ENCODE measurements around the gene ANKMY1.

Gene ANKMY1

GRCh38 chr2:240462707-240463273, 95.0 kb downstream of the ANKMY1 start:
- no peaks in the 10 kb centered on the region for H3K27me3 ChIP-seq (ENCODE audit: low read depth, low read length)
- no peaks in the 10 kb centered on the region for H3K79me2 ChIP-seq (ENCODE audit: low read length)
- no peak overlapping the region for H3K27ac ChIP-seq (ENCODE audit: low read length)
- no peak overlapping the region for H3K9ac ChIP-seq (ENCODE audit: low read length)
- no peaks in the 10 kb centered on the region for H3K9me3 ChIP-seq (ENCODE audit: insufficient read depth, low read length)
- H4K20me1 ChIP-seq (ENCODE audit: insufficient read depth, low read length) = no peaks in the 10 kb centered on the region
- no peaks in the 10 kb centered on the region for H3K4me1 ChIP-seq (ENCODE audit: low read length)
- H3K4me3 ChIP-seq (ENCODE audit: low read length) = no peak overlapping the region
- TF ChIP-seq CTCF (IDR thresholded peaks at IDR 0.05; ENCODE audit: low read depth, low read length) = no peak
- no peak for TF ChIP-seq EZH2phosphoT487 (IDR thresholded peaks at IDR 0.05; ENCODE audit: low read depth)
- H3K36me3 ChIP-seq (replicated peaks; ENCODE audit: low read depth, low read length) = no peaks in the 10 kb centered on the region
- H3K4me2 ChIP-seq (ENCODE audit: low read length) = no peak overlapping the region
- no peak overlapping the region for H2AFZ ChIP-seq (ENCODE audit: low read depth, low read length)

GRCh38 chr2:240462073-240462706, 95.6 kb downstream of the ANKMY1 start:
- Histone ChIP-seq H3K9ac (ENCODE audit: low read length) (no peak overlapping the region), H3K27ac (ENCODE audit: low read length) (no peak overlapping the region), H4K20me1 (ENCODE audit: insufficient read depth, low read length) (no peaks in the 10 kb centered on the region), H3K4me1 (ENCODE audit: low read length) (no peaks in the 10 kb centered on the region), H3K4me3 (ENCODE audit: low read length) (no peak overlapping the region), H3K36me3 (replicated peaks; ENCODE audit: low read depth, low read length) (no peaks in the 10 kb centered on the region), H3K4me2 (ENCODE audit: low read length) (no peak overlapping the region), H3K27me3 (ENCODE audit: low read depth, low read length) (no peaks in the 10 kb centered on the region), H2AFZ (ENCODE audit: low read depth, low read length) (no peak overlapping the region), H3K79me2 (ENCODE audit: low read length) (no peaks in the 10 kb centered on the region), H3K9me3 (ENCODE audit: insufficient read depth, low read length) (no peaks in the 10 kb centered on the region)
- TF ChIP-seq CTCF (IDR thresholded peaks at IDR 0.05; ENCODE audit: low read depth, low read length) (no peak), EZH2phosphoT487 (IDR thresholded peaks at IDR 0.05; ENCODE audit: low read depth) (no peak)

GRCh38 chr2:240461471-240462072, 96.2 kb downstream of the ANKMY1 start:
- H3K27me3 ChIP-seq (ENCODE audit: low read depth, low read length) = no peaks in the 10 kb centered on the region
- no peaks in the 10 kb centered on the region for H3K36me3 ChIP-seq (replicated peaks; ENCODE audit: low read depth, low read length)
- no peak overlapping the region for H2AFZ ChIP-seq (ENCODE audit: low read depth, low read length)
- H3K9me3 ChIP-seq (ENCODE audit: insufficient read depth, low read length) = no peaks in the 10 kb centered on the region
- no peaks in the 10 kb centered on the region for H4K20me1 ChIP-seq (ENCODE audit: insufficient read depth, low read length)
- H3K4me3 ChIP-seq (ENCODE audit: low read length) = no peak overlapping the region
- H3K4me2 ChIP-seq (ENCODE audit: low read length) = no peak overlapping the region
- no peaks in the 10 kb centered on the region for H3K4me1 ChIP-seq (ENCODE audit: low read length)
- H3K9ac ChIP-seq (ENCODE audit: low read length) = no peak overlapping the region
- H3K27ac ChIP-seq (ENCODE audit: low read length) = no peak overlapping the region
- no peaks in the 10 kb centered on the region for H3K79me2 ChIP-seq (ENCODE audit: low read length)
- TF ChIP-seq CTCF (IDR thresholded peaks at IDR 0.05; ENCODE audit: low read depth, low read length) (no peak), EZH2phosphoT487 (IDR thresholded peaks at IDR 0.05; ENCODE audit: low read depth) (no peak)

- Histone ChIP-seq H3K9me3 (ENCODE audit: insufficient read depth, low read length) (no peaks in the 10 kb centered on the region), H3K4me1 (ENCODE audit: low read length) (no peaks in the 10 kb centered on the region), H3K4me3 (ENCODE audit: low read length) (no peak overlapping the region), H2AFZ (ENCODE audit: low read depth, low read length) (no peak overlapping the region), H3K27me3 (ENCODE audit: low read depth, low read length) (no peaks in the 10 kb centered on the region), H3K36me3 (replicated peaks; ENCODE audit: low read depth, low read length) (no peaks in the 10 kb centered on the region), H3K27ac (ENCODE audit: low read length) (no peak overlapping the region), H3K4me2 (ENCODE audit: low read length) (no peak overlapping the region), H3K9ac (ENCODE audit: low read length) (no peak overlapping the region), H3K79me2 (ENCODE audit: low read length) (no peaks in the 10 kb centered on the region), H4K20me1 (ENCODE audit: insufficient read depth, low read length) (no peaks in the 10 kb centered on the region)
- no peak for TF ChIP-seq EZH2phosphoT487 (IDR thresholded peaks at IDR 0.05; ENCODE audit: low read depth)
- TF ChIP-seq CTCF (IDR thresholded peaks at IDR 0.05; ENCODE audit: low read depth, low read length) = no peak
Measured at GRCh38 chr2:240460781-240461431, 96.9 kb downstream of the ANKMY1 start.

Data from OCI-LY3 (cell line).